HG02973 (cell line): ENCODE data around the gene OR6F1.
"Not testable (repeated sequence)": the region's sequence is repeated elsewhere in the genome, so short reads cannot be mapped to it uniquely, and the experiment has no call there.

Experiments
- ATAC-seq: cut with Tn5 transposase; IDR thresholded peaks from one replicate; pipeline ENCODE4 v1.9.1; 2021; ENCODE audit warnings: moderate library complexity; ENCODE audit not compliant: unreplicated experiment

Gene OR6F1

DNA sequence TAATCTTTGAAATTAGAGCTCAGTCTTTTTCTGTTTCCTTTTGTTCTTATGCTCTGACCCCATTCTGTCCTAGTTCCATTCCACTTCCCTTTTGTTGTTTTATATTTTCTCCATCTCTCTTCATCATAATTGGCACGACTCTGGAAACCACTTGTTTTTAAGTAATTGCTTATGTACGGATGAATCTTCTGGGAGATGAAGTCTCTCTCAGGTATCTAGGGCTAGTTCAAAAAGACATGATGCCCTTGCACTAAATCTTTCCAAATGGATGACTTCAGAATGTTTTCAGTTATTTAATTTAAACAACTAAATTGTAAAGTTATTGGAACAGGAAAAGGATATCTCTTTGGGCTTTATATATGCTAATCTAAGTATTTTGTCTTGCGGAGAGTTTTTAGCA is at the start of gene OR6F1:
OR6F1 (minus strand) TSS at position 101 of the 400 bp plus-strand sequence. CDS start 3,891 bp downstream, outside the sequence.
- ATAC-seq, result no peak

DNA sequence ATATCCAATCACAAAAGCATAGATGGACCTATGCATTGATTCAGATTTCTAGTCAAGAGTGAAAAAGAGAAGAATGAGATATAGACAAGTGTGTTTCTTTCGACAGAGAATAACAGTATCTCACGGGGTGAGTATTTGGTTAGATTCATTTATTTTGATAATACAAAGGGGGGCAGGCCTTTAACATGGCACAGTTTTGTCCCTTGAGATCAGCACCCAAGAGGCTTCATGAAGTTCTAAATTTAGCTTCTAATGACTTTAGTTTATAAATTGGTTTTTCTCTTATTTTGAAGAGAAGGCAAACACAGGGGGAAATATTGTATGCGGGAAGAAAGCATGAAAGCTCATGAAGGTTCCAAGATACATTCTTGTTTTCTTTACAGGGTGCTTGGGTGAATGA is 44.0 kb upstream of the OR6F1 start, which contains the start of gene OR1C1:
OR1C1 (minus strand) TSS at position 101 of the 400 bp plus-strand sequence. CDS start 2,150 bp downstream, outside the sequence.
- ATAC-seq, result no peak

GRCh38 chr1:247754311-247754710 is 37.9 kb upstream of the OR6F1 start:
- ATAC-seq, result not testable (repeated sequence)

GRCh38 chr1:247749870-247750269 is 33.4 kb upstream of the OR6F1 start:
- ATAC-seq, result no peak

- ATAC-seq, result no peak
These were observed 31.6 kb upstream of the OR6F1 start, which contains the start of gene OR14A2 for GRCh38 chr1:247748041-247748440. TSS of gene OR14A2 (minus strand) at chr1:247748141.

GRCh38 chr1:247747616-247748015 is 31.2 kb upstream of the OR6F1 start:
- no peak for ATAC-seq

GRCh38 chr1:247746391-247746935 is 30.0 kb upstream of the OR6F1 start:
- ATAC-seq, result no peak

DNA sequence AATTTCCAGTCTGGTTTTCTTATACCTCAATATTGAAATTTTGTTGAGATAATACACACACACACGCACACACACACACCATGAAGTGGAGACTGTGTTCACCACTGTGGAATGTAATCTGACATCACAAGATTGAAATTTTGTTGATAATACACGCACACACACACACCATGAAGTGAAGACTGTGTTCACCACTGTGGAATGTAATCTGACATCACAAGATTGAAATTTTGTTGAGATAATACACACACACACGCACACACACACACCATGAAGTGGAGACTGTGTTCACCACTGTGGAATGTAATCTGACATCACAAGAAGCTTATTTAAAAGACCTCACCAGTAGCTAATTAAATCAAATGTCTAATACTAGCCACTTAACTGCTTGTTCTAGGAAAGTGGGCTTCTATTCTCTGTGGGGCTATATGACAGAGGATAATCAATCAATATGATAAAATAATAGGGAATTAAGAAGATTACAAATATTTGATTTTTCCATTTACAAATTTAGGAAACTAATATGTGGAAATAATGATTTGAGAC is 25.8 kb upstream of the OR6F1 start:
- ATAC-seq, result not testable (repeated sequence)

GRCh38 chr1:247741756-247742155 is 25.3 kb upstream of the OR6F1 start:
- no peak for ATAC-seq

DNA sequence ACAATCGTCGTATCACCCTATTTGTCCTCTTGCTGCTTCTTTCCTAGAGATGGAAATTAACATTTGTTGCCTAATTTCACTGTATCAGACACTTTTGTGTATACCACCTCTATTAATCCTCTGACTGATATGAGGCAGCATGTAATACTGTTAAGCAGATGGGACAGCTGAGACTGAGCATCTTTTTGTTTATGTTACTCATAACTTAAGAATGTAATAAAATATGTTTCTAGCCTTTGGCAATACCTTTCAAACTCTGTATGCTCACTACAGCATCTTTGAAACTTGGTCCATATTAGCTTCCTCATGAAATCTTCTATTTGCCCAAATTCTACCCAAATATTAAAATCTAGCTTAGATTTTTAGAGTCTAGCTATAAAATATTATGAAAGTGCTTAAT is 24.3 kb upstream of the OR6F1 start:
- ATAC-seq, result no peak

- no peak for ATAC-seq
These were observed 21.9 kb upstream of the OR6F1 start, which contains the start of gene OR14K1 for GRCh38 chr1:247738315-247738714. TSS of gene OR14K1 (plus strand) at chr1:247738615. CDS start at chr1:247738615, 0 bp downstream.

DNA sequence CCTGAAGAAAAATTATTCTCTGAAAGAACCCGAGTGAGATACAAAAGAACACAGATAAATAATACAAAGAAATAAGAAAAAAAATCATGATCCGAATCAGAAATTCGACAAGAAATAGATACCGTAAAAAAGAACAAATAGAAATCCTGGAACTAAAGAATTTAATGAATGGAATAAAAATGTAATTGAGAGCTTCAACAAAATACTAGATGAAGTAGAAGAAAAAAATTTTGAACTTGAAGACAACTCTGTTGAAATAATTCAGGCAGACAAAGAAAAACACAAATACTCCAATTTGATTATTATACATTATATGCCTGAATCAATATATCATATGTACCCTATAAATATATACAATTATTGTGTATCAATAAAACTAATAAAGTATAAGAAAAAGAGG is 4.8 kb upstream of the OR6F1 start:
- no peak for ATAC-seq

DNA sequence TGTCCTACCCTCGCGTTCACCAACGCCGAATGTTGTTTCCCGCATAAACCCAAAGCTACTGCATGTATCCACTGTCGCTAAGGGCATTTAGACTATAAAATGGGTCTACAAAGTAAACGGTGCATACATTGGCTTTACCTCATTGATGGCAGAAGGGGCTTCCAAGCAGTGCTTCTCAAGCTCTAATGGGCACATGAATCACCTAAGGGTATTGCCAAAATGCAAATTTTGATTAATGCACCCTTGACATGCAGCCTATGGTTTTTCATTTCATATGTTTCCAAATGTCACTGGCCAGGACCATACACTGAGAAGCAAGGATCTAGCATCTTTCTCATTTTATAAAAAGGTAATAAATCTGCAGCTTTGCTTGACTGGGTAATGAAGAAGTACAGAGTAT is 2.7 kb downstream of the OR6F1 start:
- no peak for ATAC-seq

DNA sequence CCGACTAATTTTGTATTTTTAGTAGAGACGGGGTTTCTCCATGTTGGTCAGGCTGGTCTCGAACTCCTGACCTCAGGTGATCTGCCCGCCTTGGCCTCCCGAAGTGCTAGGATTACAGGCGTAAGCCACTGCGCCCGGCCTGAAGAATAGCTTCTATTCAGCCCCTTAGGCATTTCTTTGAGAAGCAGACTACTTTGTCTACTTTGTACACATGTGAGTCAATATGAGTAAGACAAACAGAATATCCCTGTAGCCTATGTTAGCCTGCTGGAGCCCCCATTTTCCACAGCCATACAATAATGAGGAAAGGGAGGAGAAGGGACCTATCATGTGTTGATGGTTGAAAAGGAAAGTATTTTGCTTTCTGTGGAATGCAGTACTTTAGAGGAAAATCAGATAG is 5.8 kb downstream of the OR6F1 start:
- not testable (repeated sequence) for ATAC-seq

DNA sequence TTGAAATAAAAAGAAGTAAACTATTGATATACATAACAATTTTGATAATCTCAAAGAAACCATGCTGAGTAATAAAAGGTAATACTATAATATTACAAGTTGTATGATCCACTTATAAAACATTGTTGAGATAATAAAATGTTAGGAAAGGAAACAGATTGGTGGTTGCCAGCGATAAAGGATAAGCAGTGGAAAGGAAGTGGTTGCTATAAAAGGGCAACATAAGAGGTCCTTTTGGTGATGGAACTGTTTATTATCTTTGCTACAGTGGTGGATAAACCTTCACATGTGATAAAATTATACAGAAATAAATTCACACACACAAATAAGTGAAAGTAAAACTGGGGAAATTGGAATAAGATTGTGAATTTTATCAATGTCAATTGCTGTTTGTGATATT is 15.1 kb downstream of the OR6F1 start:
- ATAC-seq, result no peak

DNA sequence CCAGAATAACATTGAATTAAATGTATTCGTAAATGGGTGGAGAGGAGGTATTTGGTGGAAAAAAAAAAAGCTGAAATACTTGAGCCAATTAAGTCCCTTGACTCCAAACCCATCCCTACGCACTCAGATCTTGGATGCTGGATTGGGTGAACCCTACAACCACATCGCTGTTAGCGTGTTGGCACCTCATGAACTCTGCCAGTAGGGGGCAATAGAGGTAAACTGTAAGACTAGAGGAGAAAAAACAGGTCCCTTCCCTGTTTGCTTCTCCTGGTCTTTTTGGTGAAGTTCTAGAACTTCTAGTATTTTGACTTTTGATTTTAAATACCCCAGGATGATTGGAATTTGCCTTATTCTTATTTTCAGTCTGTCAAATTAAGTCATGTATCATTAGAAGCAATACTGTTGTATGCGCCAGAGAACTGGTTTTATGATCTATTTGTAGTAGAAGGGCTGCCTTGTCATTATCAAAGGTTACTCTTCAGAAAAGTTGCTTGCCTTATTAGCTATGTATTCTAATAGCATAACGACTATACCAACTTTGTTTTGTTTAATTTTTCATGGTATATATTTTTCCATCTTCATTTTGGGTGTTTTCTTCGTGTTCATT is 35.1 kb downstream of the OR6F1 start:
- peak; percentile 94 for ATAC-seq

- no peak for ATAC-seq
These were observed 36.3 kb downstream of the OR6F1 start for GRCh38 chr1:247680171-247680570.

GRCh38 chr1:247679639-247680038 is 36.8 kb downstream of the OR6F1 start, which contains the start of gene OR13G1:
TSS of gene OR13G1 (minus strand) at chr1:247679739. CDS start at chr1:247673041, 6,698 bp downstream.
- ATAC-seq, result no peak

GRCh38 chr1:247669225-247669624 is 47.2 kb downstream of the OR6F1 start:
- no peak for ATAC-seq
